Neural progenitor cell (in vitro differentiated cells): ENCODE measurements around the gene CCDC3. TPM values are rescaled to one million over a fixed set of nuclear protein-coding genes. Genes with fewer than 3 reads are reported as not detected.

Experiments
- DNase-seq: peaks from one replicate; pipeline ENCODE4 v3.0.0-alpha.2; 2016; ENCODE audit warnings: low spot score
- H2AFZ ChIP-seq: fragments of 200-600 bp; sonication (generic); replicated peaks from 2 replicates; pipeline ENCODE4 v1.6.1; 2016; ENCODE audit warnings: antibody characterized with exemption
- H3F3A ChIP-seq: fragments of 200-600 bp; sonication (generic); 2 replicates; pipeline ENCODE4 v1.6.1; 2016; ENCODE audit warnings: antibody characterized with exemption, low read depth
- H3K27ac ChIP-seq: fragments of 200-600 bp; sonication (generic); 2 replicates; pipeline ENCODE4 v1.5.1; 2016; ENCODE audit warnings: mild to moderate bottlenecking
- H3K27me3 ChIP-seq: fragments of 200-600 bp; sonication (generic); 2 replicates; pipeline ENCODE4 v1.6.1; 2016; ENCODE audit warnings: mild to moderate bottlenecking, moderate library complexity
- H3K36me3 ChIP-seq: fragments of 200-600 bp; sonication (generic); 2 replicates; pipeline ENCODE4 v1.5.1; 2016
- H3K4me1 ChIP-seq: fragments of 200-600 bp; sonication (generic); 2 replicates; pipeline ENCODE4 v1.6.1; 2016; ENCODE audit warnings: mixed run types
- H3K4me2 ChIP-seq: fragments of 200-600 bp; sonication (generic); 2 replicates; pipeline ENCODE4 v1.6.1; 2016
- H3K4me3 ChIP-seq: fragments of 200-600 bp; sonication (generic); 2 replicates; pipeline ENCODE4 v1.5.1; 2016
- H3K79me2 ChIP-seq: fragments of 200-600 bp; sonication (generic); 2 replicates; pipeline ENCODE4 v1.6.1; 2016; ENCODE audit warnings: low read depth
- H3K9ac ChIP-seq: fragments of 200-600 bp; sonication (generic); 2 replicates; pipeline ENCODE4 v1.6.1; 2016
- H3K9me3 ChIP-seq: fragments of 200-600 bp; sonication (generic); 2 replicates; pipeline ENCODE4 v1.5.1; 2016; ENCODE audit warnings: low read depth
- H4K20me1 ChIP-seq: fragments of 200-600 bp; sonication (generic); 2 replicates; pipeline ENCODE4 v1.6.1; 2016; ENCODE audit warnings: low read depth
- H3K27ac Mint-ChIP-seq: 3 replicates; pipeline ENCODE4 v1.8.0; 2021; ENCODE audit warnings: mixed read lengths
- H3K27me3 Mint-ChIP-seq: 2 replicates; pipeline ENCODE4 v1.8.0; 2022; ENCODE audit warnings: low read depth, mild to moderate bottlenecking, inconsistent platforms, moderate library complexity, mixed read lengths; ENCODE audit not compliant: insufficient read depth
- H3K36me3 Mint-ChIP-seq: 3 replicates; pipeline ENCODE4 v1.8.0; 2021; ENCODE audit warnings: mixed read lengths
- H3K4me1 Mint-ChIP-seq: 3 replicates; pipeline ENCODE4 v1.8.0; 2021; ENCODE audit warnings: mixed read lengths
- H3K4me3 Mint-ChIP-seq: 3 replicates; pipeline ENCODE4 v1.8.0; 2021; ENCODE audit warnings: mild to moderate bottlenecking, moderate library complexity, mixed read lengths
- H3K9me3 Mint-ChIP-seq: 3 replicates; pipeline ENCODE4 v1.8.0; 2020; ENCODE audit warnings: mixed read lengths
- CTCF ChIP-seq: fragments of 200-600 bp; sonication (generic); IDR thresholded peaks from 2 replicates; pipeline ENCODE4 v1.5.1; 2017; ENCODE audit warnings: antibody characterized with exemption, mild to moderate bottlenecking
- EZH2 ChIP-seq: fragments of 200-600 bp; sonication (generic); IDR thresholded peaks from 2 replicates; pipeline ENCODE4 v1.6.1; 2017; ENCODE audit warnings: antibody characterized with exemption, mild to moderate bottlenecking, moderate library complexity
- EZH2phosphoT487 ChIP-seq: fragments of 200-600 bp; sonication (generic); IDR thresholded peaks from 2 replicates; pipeline ENCODE4 v1.6.1; 2017; ENCODE audit warnings: antibody characterized with exemption
- total RNA-seq: library from RNA; depleted of rRNA; stranded (reverse); fragments of >200 nt; gene quantifications from 2 replicates; pipeline ENCODE4 v1.2.3, GENCODE V29; 2015; ENCODE audit warnings: low replicate concordance

The CCDC3 gene
- total RNA-seq, 1 donor from 2014 or later, result not detected

DNA sequence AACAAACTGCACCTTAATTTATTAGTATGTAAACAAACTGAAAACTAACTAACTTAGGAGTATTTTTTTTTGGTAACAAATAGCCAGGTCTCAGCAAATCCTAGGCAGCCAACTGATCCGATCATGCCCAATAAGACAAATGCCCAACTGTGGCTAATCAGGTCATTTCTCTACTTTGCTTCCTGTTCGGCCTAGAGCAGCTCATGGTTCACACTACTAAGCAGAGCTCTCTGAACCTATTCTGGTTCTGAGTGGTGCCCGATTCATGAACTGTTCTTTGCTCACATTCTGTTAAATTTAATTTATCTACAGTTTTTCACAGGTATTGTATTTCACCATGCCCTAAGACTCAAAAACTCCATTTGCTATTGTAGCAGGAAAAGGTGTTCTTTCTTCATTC is 55.1 kb downstream of the CCDC3 start:
- H3K36me3 Mint-ChIP-seq, result no peaks in the 10 kb centered on the region
- no peak overlapping the region for H2AFZ ChIP-seq
- peaks cover 7% of the 10 kb centered on the region for H3K27me3 Mint-ChIP-seq
- H3K27me3 ChIP-seq, result no peaks in the 10 kb centered on the region
- no peaks in the 10 kb centered on the region for H3K9me3 ChIP-seq
- no peaks in the 10 kb centered on the region for H3K79me2 ChIP-seq
- H3F3A ChIP-seq, result no peaks in the 10 kb centered on the region
- H3K4me2 ChIP-seq, result no peak overlapping the region
- DNase-seq, result no peak
- no peaks in the 10 kb centered on the region for H3K4me1 Mint-ChIP-seq
- H3K4me3 ChIP-seq, result no peak overlapping the region
- no peak overlapping the region for H3K27ac ChIP-seq
- H3K4me1 ChIP-seq, result no peaks in the 10 kb centered on the region
- H4K20me1 ChIP-seq, result no peaks in the 10 kb centered on the region
- no peak for TF ChIP-seq CTCF
- TF ChIP-seq EZH2phosphoT487, result no peak
- no peak for TF ChIP-seq EZH2
- H3K4me3 Mint-ChIP-seq, result no peak overlapping the region
- H3K9me3 Mint-ChIP-seq, result no peaks in the 10 kb centered on the region
- no peak overlapping the region for H3K9ac ChIP-seq
- no peaks in the 10 kb centered on the region for H3K36me3 ChIP-seq
- no peak overlapping the region for H3K27ac Mint-ChIP-seq

DNA sequence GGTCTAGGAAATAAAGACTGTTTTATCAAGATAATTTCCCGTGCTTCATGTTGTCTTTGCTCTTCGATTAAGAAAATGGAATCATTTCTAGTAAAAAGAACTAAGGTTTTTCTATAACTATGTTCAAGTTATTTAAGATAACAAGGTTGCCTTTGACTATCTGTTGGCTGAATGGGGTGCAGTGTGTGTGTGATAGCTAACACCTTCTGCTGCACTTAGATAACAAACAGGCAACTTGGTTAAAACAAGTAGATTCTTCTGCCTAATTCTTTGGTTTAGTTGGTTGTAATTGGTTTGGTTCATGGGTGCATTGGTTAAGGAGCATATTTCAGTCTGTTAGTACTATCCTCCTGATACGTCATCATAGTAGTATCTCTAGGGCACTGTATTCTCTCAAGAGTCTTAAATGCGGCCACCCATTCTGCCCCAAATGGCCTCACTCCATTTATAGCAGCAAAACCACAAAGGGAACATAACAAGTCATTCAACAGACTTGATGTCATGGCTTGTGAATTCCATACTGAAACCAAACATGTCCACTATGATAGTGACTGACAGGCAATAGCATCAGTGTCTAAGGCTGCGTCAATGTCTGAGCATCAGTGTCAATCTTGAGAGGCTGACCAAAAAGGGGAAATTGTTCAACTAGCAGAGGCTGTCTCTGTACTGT is 55.7 kb downstream of the CCDC3 start:
- no peak overlapping the region for H3K27ac ChIP-seq
- no peaks in the 10 kb centered on the region for H4K20me1 ChIP-seq
- H3K9me3 ChIP-seq, result no peaks in the 10 kb centered on the region
- H3K36me3 Mint-ChIP-seq, result no peaks in the 10 kb centered on the region
- no peak overlapping the region for H3K9ac ChIP-seq
- no peaks in the 10 kb centered on the region for H3K4me1 ChIP-seq
- H3K27me3 Mint-ChIP-seq, result peaks cover 7% of the 10 kb centered on the region
- no peak overlapping the region for H3K4me2 ChIP-seq
- DNase-seq, result no peak
- no peak overlapping the region for H3K27ac Mint-ChIP-seq
- no peaks in the 10 kb centered on the region for H3F3A ChIP-seq
- no peak overlapping the region for H3K4me3 ChIP-seq
- no peaks in the 10 kb centered on the region for H3K27me3 ChIP-seq
- H3K79me2 ChIP-seq, result no peaks in the 10 kb centered on the region
- H3K4me1 Mint-ChIP-seq, result no peaks in the 10 kb centered on the region
- no peak for TF ChIP-seq EZH2
- TF ChIP-seq CTCF, result no peak
- TF ChIP-seq EZH2phosphoT487, result no peak
- no peaks in the 10 kb centered on the region for H3K36me3 ChIP-seq
- no peak overlapping the region for H3K4me3 Mint-ChIP-seq
- no peak overlapping the region for H2AFZ ChIP-seq
- no peaks in the 10 kb centered on the region for H3K9me3 Mint-ChIP-seq

- Histone ChIP-seq H3K4me1 (no peaks in the 10 kb centered on the region), H3K9me3 (no peaks in the 10 kb centered on the region), H3K4me3 (no peak overlapping the region), H3K27ac (no peak overlapping the region), H3F3A (no peaks in the 10 kb centered on the region), H4K20me1 (no peaks in the 10 kb centered on the region), H3K9ac (no peak overlapping the region), H3K4me2 (no peak overlapping the region), H3K27me3 (no peaks in the 10 kb centered on the region), H2AFZ (no peak overlapping the region), H3K79me2 (no peaks in the 10 kb centered on the region), H3K36me3 (no peaks in the 10 kb centered on the region)
- TF ChIP-seq EZH2 (no peak), CTCF (no peak), EZH2phosphoT487 (no peak)
- Mint-ChIP-seq H3K4me1 (no peaks in the 10 kb centered on the region), H3K36me3 (no peaks in the 10 kb centered on the region), H3K9me3 (no peaks in the 10 kb centered on the region), H3K27me3 (peaks cover 7% of the 10 kb centered on the region), H3K4me3 (no peak overlapping the region), H3K27ac (no peak overlapping the region)
- no peak for DNase-seq
These were observed 56.6 kb downstream of the CCDC3 start for GRCh38 chr10:12944931-12945330.
